Frontal cortex (tissue), 4 donors: ENCODE measurements around the gene COL3A1. TPM values are rescaled to one million over a fixed set of nuclear protein-coding genes. Genes with fewer than 3 reads are reported as not detected.

Source experiments
- DNase-seq, 2 donors: peaks; one replicate each; pipeline ENCODE4 v3.0.0; 2012; ENCODE audit warnings: low spot score in 2 of 2
- FAIRE-seq: peaks from 2 replicates; lab custom pipeline; 2012; peaks lifted over from hg19 to GRCh38; lab: Jason Lieb, UNC
- total RNA-seq: library from RNA; depleted of rRNA; stranded (reverse); fragments of >200 nt; gene quantifications from one replicate; pipeline ENCODE4 v1.2.3, GENCODE V29; 2014
- donor health status: control.
- donor health status: control.
- donor health status: control.

COL3A1 gene
- total RNA-seq, 1 donor from 2014 or later: 88.0 TPM

DNA sequence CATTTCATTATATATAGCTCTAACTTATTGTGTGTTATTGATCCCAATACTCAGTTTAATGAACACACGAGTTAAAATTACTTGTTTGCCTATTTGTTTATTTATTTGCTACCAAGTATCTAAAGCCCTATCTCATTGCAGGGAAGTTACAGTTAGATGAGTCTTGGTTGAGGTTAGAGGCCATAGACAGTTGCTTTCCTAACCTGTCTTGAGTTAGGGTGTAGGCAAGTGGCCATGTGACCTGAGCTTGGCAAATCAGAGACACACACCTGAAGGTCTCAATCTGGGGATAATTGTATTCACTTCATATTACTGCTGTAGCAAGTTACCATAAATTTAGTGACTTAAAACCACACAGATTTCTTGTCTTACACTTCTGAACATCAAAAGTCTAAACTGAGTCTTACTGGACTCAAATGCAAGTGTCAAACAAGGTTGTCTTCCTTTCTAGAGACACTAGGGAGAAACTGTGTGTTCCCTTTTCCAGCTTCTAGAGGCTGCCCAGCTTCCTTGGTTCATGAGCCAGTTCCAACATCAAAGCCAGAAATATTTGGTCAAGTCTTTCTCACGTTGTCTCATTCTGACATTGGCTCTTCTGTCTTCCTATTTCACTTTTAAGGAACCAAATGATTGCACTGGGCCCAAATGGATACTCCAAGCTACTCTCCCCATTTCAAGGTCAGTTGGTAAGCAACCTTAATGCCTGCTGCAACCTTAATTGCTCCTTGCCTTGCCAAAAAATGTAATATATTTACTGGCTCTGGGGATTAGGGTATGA lies 39.7 kb downstream of the COL3A1 start:
- FAIRE-seq: no peak
- no peak for DNase-seq

DNA sequence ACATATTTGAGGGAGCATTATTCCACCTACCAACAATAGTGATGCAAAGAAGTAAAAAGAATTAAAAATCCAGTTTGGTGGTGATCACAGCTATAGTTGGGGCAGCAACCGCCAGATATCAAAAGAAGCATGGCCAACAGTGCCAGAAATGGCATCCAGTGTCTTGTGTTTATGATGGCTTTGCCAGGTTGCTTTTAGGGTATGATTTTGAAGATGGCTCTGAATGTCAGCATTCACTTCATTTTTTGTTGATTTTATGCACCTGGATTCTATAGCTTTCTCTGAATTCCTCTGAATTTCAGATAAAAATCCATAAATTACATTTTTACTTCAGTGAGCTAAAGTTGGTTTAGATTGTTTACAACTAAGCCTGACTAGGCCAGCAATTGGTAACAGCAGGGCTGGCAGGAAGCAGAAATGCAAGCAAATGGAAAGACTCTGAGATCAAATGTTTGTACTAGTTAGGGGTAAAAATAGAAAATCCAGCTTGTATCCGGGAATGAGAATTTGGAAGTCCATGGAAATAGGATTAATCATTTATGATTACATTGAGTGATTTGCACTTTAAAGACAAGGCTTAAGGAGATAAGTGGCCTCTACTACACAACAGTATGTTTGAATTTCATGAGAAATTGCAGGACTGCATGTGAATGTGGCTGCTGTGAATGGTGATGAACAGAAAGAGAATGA lies 40.4 kb downstream of the COL3A1 start:
- no peak for DNase-seq
- no peak for FAIRE-seq

DNA sequence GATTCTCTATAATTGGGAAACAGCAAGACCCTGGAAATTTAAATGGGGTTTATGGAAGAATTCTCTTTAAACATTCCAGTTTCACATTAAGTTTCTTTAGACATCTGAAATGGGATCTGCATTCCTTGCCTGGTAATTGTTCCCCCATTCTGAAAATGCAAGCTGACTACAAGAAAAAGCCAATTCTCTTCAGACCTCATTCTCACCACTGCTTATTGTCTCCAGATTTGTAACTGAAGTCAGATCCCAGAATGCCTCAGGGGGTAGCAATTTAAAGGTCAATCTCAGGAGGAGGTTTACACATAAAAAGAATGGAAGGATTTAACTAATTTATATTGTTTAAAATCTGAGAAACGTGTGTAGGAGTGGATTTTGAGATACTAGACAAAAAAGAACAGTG lies 41.2 kb downstream of the COL3A1 start:
- FAIRE-seq: no peak
- no peak for DNase-seq

DNA sequence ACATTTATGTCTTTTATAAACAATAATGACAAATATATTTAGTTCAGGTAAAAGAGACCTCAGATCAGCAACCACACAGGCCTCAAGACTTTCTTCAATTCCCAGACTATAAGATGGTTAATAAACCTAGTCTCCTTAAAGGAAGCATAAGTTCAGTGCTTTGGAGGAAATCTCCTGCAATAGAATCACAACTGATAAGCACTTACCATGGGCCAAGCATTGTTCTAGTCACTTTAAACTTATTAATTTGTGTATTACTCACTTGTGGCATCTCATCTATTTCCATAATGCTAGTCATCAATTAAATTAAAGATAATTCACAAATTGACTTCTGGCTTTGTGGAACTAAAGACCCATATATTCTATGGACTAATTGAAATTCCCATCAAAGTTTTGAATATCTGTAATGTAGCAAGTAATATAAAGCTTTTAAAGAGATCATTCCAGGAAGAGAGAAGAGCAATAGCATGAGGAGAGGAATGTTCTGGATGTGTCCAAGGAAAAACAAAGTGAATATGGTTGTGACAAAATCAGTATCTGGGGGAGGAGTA lies 42.2 kb downstream of the COL3A1 start:
- DNase-seq (no peak), FAIRE-seq (no peak)

DNA sequence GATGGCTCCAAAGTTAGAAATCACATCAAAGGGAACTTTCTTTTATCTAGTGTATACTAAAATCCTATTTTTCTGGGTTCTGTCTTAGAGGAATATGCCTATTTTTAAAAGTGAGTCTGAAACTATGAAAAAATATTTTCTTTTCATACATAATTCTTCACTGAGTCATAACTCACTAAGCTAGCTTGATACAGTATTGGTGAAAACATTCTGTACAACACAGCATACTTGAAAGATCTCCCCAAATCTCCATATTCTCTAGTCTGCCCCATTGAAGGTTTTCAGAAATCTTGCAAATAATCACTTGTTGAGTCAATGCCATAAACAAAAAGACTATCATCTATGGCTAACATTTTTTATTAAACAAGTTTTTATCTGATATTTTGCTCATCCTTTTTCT lies 44.5 kb downstream of the COL3A1 start:
- no peak for FAIRE-seq

DNA sequence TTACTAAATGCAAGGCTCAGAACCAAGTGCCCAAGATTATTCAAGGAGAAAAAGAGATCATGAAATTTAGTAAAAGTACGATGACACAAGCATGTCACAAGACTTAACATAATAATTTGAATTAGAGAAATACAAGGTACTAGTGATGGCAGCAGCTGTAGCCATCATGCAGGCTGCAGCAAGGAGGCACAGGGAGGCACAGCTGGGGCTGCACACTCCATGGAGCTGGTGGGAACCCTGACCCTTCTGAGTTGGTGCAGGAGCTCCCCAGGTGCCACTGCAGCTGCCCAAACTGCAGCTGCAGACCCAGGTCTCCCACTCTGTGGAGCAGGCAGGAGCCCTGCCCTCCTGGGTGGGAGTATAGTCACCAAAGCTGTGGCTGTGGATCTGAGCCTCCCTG lies 46.0 kb downstream of the COL3A1 start:
- FAIRE-seq (no peak), DNase-seq (no peak)

More for the DNA sequence above, 44.5 kb downstream of the COL3A1 start:
- no peak for DNase-seq

DNA sequence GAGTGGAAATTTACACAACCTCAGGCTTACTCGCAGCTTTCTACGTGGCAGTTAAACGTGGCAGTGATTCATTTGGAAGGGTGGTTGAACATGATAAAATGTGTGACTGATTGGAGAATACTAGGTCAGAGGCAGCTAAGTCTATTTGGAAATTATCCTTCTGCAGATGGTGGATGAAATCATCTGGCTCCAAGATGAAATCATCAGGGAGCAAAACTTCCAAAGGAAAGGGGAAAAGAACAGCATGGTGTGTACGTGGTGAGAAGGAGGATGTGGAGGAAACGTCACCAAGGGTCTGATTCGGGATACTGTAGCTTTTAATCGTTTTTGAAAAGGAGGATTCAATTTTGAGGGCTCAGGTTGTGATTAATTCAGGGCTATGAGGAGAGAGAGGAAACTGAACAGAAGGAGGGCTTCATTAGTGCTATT lies 47.9 kb downstream of the COL3A1 start:
- DNase-seq: no peak
- FAIRE-seq: no peak

DNA sequence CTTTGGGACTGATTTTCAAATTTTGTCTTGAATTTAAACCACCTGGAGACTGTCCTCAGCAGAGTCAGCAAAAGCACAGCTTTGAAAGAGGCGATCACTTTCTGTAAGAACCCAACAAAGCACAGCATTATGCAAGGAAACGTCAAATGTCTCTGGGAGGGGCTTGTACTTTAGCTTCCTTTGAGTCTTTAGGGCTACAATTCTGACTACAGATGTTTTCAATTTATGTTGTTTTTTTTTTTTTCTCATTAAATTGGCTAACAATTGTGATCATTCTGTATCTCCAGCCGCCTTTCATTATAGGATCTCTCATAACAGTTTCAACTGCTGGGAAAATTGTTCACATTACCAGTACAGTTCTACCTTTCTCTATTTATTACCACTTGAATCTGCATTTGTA lies 48.3 kb downstream of the COL3A1 start:
- DNase-seq (no peak), FAIRE-seq (no peak)

DNA sequence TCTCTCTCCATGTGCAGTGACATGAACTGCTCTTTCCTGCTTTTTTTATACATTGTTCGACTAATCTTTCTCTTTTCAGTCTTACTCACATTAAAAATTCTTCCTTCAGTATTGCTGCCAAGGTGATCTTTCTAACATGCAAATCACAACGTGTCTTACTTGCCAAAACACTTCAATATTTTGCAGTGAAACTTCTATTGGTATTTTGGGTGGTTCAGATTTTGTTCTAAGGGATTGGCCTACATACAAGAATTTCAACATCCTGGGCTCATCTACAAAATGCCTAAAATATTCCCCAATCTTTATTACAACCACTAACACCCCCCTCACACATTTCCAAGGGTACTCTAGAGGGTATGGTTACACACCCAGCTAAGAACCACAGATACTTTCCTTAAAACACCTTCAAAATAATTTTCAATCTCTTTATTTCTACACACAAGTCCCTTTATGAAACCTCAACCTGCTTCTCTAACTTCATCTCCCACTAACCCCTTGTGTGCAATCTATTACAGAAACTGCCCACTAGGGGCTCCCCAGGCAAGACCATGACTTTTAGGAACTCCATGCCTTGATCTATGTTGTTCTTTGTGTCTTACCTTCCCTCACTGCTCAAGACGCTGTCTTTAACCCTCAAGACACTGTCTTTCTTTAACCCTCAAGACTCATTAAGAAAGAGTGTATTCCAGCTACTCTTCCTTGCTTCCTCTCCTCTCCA lies 50.9 kb downstream of the COL3A1 start:
- DNase-seq (no peak), FAIRE-seq (no peak)

DNA sequence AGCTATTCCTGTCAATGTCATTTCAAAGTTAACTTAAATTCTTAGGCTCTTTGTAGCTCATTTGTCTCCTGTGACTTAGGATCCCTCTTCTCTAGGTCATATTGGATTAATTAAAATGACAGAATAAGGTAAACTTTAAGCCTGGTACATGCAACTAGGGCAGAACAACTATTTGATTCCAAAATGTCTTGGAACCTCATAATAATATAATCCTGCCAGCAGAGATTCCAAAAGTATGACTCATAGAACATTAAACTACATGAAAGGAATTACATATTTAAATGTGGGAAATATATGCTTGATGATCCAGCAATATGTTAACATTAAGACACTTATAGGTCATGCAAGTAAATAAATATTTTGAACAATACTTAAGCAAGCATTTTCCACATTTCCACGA lies 63.3 kb downstream of the COL3A1 start:
- FAIRE-seq (no peak), DNase-seq (no peak)

DNA sequence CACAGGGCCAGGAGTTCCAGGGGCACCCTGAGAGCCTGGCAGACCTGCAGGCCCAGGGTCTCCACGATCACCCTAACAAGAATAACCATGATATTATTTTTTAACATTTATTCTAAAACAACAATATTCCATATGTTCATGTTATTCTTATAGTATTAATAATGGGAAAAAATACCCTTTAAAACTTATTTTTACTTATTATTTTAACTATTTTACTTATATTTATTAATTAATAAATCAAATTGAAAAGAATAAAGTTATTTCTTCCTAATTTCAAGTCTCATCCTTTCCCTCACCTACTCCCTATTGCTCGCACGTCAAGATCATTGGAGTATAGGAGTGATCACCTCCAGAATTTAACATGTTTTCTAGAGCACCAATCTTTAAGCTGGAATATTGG lies 71.7 kb downstream of the COL3A1 start:
- FAIRE-seq (no peak), DNase-seq (no peak)

DNA sequence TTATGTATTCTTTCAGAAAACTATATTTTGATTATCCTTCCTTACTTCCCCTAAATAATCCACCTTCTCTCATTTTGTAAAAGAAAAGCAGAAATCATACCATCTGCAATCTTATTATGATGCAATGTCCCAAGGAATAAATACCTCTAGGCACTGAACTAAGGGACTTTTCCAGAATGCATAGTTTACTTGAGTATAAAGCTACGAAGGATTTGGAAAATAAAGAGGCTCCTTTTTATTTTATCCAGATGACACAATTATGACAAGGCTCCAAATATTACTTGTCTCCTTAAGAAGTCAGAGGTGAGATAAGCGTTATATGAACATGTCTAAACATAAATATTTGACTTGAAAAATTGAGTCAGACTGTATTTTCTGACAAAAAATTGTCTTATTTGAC lies 72.1 kb downstream of the COL3A1 start:
- FAIRE-seq (no peak), DNase-seq (no peak)

DNA sequence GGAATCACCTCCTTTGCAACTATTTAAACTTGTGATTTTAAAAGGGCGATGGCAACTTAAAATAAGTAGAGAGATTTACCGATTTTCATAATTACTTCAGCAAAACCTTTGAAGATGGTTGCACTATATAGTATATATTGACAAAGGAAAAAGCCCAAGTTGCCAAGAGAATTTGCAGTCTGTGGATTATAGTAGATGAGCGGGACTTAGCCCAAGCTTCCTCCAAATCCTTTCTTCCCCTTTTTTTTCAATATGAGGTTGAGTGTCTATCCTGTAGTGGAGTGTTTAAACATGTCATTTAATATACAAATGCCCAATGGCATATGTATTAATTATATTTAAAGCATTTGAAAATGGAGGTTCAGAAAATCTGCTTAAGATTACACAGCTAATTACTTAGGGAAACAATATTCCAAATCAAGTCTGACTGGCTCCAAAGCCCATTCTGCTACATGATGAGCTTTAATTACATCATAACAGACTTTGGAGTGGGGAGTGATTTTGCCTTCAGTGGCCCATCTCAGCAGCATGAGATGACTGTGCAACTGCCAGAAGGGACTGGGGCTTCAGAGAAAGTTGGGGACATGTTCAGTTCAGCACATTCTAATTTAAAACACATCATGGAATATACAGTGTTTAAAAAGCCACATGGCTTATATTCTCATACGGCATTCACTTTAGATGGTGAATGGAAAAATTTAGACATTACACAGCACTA lies 73.2 kb downstream of the COL3A1 start:
- DNase-seq (peak in 1 of 2 donors; percentile 1), FAIRE-seq (no peak)

DNA sequence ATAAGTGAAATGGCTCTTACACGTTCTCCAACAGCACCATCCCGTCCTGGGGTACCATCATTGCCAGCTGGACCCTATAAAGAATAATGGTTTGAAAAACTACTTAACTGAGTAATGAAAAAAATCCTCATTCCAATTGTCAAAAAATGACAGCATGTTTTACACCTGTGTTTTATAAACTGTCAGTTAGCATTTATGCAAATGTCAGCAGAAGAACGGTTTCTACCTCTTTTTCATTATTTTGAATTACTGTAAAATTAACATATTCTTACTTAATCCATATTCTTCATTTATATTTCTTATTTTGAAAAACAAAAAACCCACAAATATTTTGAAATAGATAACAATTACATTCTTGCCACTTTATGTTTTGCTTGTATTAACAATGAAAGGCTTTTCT lies 74.0 kb downstream of the COL3A1 start:
- FAIRE-seq (peak; percentile 89), DNase-seq (no peak)

DNA sequence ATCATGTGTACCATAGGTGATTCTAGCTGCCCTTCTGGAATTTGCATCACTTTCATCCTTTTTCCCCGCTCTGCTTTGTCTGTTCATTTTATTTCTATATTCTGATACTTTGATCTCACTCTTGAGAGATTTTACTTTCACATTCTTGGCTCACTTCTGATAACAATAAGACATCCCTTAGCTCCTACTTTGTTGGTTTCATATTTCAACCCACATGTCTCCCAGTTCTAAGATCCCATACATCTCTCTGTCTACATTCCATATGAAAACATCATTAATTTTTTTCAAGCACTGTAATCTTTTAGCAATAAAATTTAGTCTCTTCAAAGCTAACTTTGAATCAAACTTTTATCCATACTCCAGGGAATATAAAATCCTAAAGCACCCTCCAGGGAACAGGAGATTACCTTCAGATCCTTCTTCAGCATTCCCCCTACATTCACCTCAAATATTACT lies 75.6 kb downstream of the COL3A1 start:
- no peak for FAIRE-seq
- no peak for DNase-seq

DNA sequence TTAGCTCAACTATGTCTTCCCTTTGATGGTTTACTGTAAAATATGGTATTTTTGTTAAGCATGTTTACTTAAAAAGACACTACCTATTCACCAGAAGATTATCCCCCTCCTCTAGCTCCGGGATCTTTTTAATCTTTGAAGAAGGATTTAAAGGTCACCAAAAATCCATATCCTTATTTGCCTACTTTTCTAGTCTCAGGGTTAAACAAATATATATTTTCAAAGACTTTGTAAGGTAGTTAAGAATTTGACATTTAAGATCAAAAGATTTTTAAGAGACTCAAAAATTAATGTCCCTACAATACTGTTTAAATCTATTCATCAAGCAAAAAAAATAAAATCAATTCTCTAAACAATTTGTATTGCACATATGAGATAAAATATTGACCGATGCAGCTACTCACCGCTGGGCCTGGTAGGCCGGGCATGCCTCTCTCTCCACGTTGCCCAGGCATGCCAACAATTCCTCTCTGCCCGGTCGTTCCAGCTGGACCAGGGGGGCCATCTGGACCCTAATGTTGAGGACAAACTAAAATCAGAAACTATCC lies 76.1 kb downstream of the COL3A1 start:
- DNase-seq: no peak

DNA sequence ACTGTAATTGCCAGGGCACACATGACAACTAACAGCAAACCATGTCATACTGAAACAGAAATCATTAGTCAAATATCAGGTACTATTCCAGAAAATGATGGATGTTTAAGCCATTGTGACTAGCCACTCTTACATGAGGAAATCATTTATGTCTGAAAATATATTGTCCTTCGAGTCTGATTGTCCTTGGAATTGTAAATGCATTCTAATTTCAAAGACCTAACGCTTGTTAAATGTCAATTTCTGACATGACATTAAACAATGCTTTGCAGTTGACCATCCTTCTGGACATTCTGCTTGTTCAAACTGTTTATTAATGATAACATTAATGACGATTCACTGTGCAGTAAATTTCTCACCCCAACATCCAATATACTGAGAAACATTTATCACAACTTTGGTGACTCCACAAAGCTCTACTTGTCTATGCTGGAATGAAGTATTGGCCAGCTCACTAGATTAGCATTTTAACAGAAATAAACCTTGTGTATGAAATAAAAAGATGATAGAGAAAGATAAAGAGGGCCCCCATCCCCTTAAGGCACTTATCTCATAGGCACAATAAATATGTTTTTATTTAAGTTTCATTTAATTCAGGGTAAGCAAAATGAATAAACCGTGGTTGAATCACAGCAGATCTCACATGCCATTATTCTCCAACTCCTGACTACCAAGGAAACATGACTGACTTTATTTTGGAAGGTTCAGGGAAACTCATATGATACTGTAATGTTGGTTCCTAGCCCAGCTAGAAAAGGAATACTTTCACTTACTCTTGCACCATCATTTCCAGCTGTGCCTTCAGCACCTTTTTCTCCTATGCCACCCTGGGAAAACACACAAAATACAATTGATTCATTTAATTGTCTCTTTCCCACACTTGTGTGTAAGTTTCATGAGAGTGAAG lies 82.3 kb downstream of the COL3A1 start:
- FAIRE-seq (no peak), DNase-seq (no peak)

More for the DNA sequence above, 76.1 kb downstream of the COL3A1 start:
- FAIRE-seq: no peak

DNA sequence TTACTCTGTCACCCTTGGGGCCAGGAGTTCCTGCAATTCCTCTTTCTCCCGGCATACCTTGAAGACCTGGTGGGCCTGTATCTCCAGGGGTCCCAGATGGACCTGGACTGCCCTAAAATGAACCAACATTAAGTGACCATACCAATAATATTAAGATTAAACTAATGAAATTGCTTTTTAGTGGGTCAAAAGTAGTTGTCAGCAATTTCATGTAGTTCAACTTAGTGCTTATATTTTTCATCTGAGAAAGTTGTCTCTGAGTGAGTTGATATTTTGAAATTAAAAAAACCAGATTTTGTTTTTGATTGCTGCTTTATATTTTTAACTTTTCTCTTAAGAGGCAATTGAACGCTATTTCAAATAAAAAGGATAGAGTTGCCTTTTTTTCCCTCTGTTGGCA lies 83.1 kb downstream of the COL3A1 start:
- DNase-seq (no peak), FAIRE-seq (no peak)
